A549 (cell line): Measurements from ENCODE around the gene ZNF521. TPM values are rescaled to one million over a fixed set of nuclear protein-coding genes. Genes with fewer than 3 reads are reported as not detected.

Source experiments
- ATAC-seq, 2 experiments: fragments of 200-7000 bp in 1 of 2; fragments of >200 bp in 1 of 2; cut with Nextera tagmentation in 1 of 2; cut with Tn5 transposase in 1 of 2; 3 replicates each; pipeline versions ENCODE4 v1.8.0 to v1.9.1; 2018 to 2020; ENCODE audit warnings: mild to moderate bottlenecking in 1 of 2, moderate library complexity in 1 of 2
- CTCF ChIA-PET: fragments of 300-600 bp; sonication (Branson Sonifier 250); formaldehyde crosslinking; extraction: SDS; loops from one replicate; lab custom pipeline; 2021; ENCODE audit warnings: antibody characterized with exemption, inconsistent platforms; lab: Yijun Ruan, JAX
- POLR2A ChIA-PET: fragments of 350-600 bp; formaldehyde crosslinking; extraction: SDS; loops from one replicate; lab custom pipeline; 2021; ENCODE audit warnings: antibody characterized with exemption, inconsistent platforms; lab: Yijun Ruan, JAX
- DNase-seq, 2 experiments: peaks; one replicate each; pipeline versions ENCODE4 v3.0.0 to v3.0.0-alpha.2; 2011 to 2016; ENCODE audit warnings: low read depth in 1 of 2, low spot score in 1 of 2
- FAIRE-seq: peaks from 2 replicates; lab custom pipeline; 2011; peaks lifted over from hg19 to GRCh38; lab: Jason Lieb, UNC
- H3K27ac ChIP-seq, 2 experiments: fragments of >200 bp; sonication (Bioruptor Twin); formaldehyde crosslinking; 3 replicates each; pipeline ENCODE4 v1.5.1; 2016 to 2017
- H3K4me1 ChIP-seq: fragments of >200 bp; sonication (Bioruptor Twin); formaldehyde crosslinking; 3 replicates; pipeline ENCODE4 v1.6.1; 2016
- H3K4me2 ChIP-seq: fragments of >200 bp; sonication (Bioruptor Twin); formaldehyde crosslinking; 3 replicates; pipeline ENCODE4 v1.6.1; 2016
- H3K4me3 ChIP-seq: fragments of >200 bp; sonication (Bioruptor Twin); formaldehyde crosslinking; 3 replicates; pipeline ENCODE4 v1.5.1; 2016
- H3K9me3 ChIP-seq: fragments of >200 bp; sonication (Bioruptor Twin); formaldehyde crosslinking; 3 replicates; pipeline ENCODE4 v1.6.1; 2016
- CBX2 ChIP-seq: fragments of 200-600 bp; sonication (generic); IDR thresholded peaks from 2 replicates; pipeline ENCODE4 v1.6.1; 2016; ENCODE audit warnings: low read depth, mild to moderate bottlenecking, borderline replicate concordance
- CBX8 ChIP-seq: fragments of 200-600 bp; sonication (generic); IDR thresholded peaks from 2 replicates; pipeline ENCODE4 v1.6.1; 2016
- CHD2 ChIP-seq: fragments of 150-350 bp; IDR thresholded peaks from 2 replicates; pipeline ENCODE4 v1.6.1; 2014; ENCODE audit warnings: low read length; ENCODE audit not compliant: partially characterized antibody
- CHD4 ChIP-seq: fragments of 200-600 bp; sonication (generic); IDR thresholded peaks from 2 replicates; pipeline ENCODE4 v1.6.1; 2016; ENCODE audit warnings: antibody characterized with exemption, mild to moderate bottlenecking, borderline replicate concordance
- ELK1 ChIP-seq: fragments of 150-350 bp; IDR thresholded peaks from 2 replicates; pipeline ENCODE4 v1.6.1; 2014; ENCODE audit warnings: low read depth, mild to moderate bottlenecking, low read length
- FOSL2 ChIP-seq, 2 experiments: fragments of 450-650 bp in 1 of 2; fragments of >200 bp in 1 of 2; sonication (Bioruptor Twin) in 1 of 2; formaldehyde crosslinking; IDR thresholded peaks; 2 replicates each; pipeline versions ENCODE4 v1.5.0 to v1.6.1; 2016 to 2020; ENCODE audit warnings: mild to moderate bottlenecking in 1 of 2, moderate library complexity in 1 of 2
- GATA3 ChIP-seq: IDR thresholded peaks from 2 replicates; pipeline ENCODE4 v1.6.1; 2012; ENCODE audit warnings: borderline replicate concordance
- HDAC2 ChIP-seq: fragments of 200-600 bp; sonication (generic); IDR thresholded peaks from 2 replicates; pipeline ENCODE4 v1.6.1; 2016
- HEYL ChIP-seq: fragments of 250-450 bp; sonication (Bioruptor Pico); IDR thresholded peaks from 2 replicates; pipeline ENCODE4 v1.8.0; 2021; ENCODE audit warnings: mild to moderate bottlenecking, moderate library complexity
- HOXA7 ChIP-seq: fragments of 250-450 bp; sonication (Bioruptor Pico); IDR thresholded peaks from 2 replicates; pipeline ENCODE4 v1.5.0; 2020; ENCODE audit warnings: mild to moderate bottlenecking, moderate library complexity
- HOXB5 ChIP-seq: fragments of 250-450 bp; sonication (Bioruptor Pico); IDR thresholded peaks from 2 replicates; pipeline ENCODE4 v1.5.0; 2020; ENCODE audit warnings: mild to moderate bottlenecking, moderate library complexity
- JUN ChIP-seq, 2 experiments: fragments of >200 bp; sonication (Bioruptor Twin); formaldehyde crosslinking; IDR thresholded peaks; 2 replicates in 1 of 2; 3 replicates in 1 of 2; pipeline ENCODE4 v1.6.1; 2016 to 2017
- KDM1A ChIP-seq: fragments of 200-600 bp; sonication (generic); IDR thresholded peaks from 2 replicates; pipeline ENCODE4 v1.6.1; 2016; ENCODE audit warnings: low read depth, mild to moderate bottlenecking
- KDM5A ChIP-seq: fragments of 200-600 bp; sonication (generic); IDR thresholded peaks from 2 replicates; pipeline ENCODE4 v1.6.1; 2016; ENCODE audit warnings: antibody characterized with exemption, mild to moderate bottlenecking
- NPAS2 ChIP-seq: fragments of 250-450 bp; sonication (Bioruptor Pico); IDR thresholded peaks from 2 replicates; pipeline ENCODE4 v1.8.0; 2022; ENCODE audit warnings: mild to moderate bottlenecking, moderate library complexity, borderline replicate concordance
- POLR2A ChIP-seq: IDR thresholded peaks from 2 replicates; pipeline ENCODE4 v1.6.1; 2012; ENCODE audit warnings: mild to moderate bottlenecking, low read length
- RAD21 ChIP-seq, 2 experiments: fragments of >200 bp in 1 of 2; sonication (Bioruptor Twin) in 1 of 2; formaldehyde crosslinking in 1 of 2; IDR thresholded peaks in 1 of 2; conservative IDR thresholded peaks in 1 of 2; 2 replicates in 1 of 2; 3 replicates in 1 of 2; pipeline ENCODE4 v1.6.1; 2012 to 2018; ENCODE audit warnings: inconsistent platforms in 1 of 2
- RCOR1 ChIP-seq: fragments of 150-350 bp; IDR thresholded peaks from 2 replicates; pipeline ENCODE4 v1.6.1; 2014; ENCODE audit warnings: antibody characterized with exemption, low read length, low read depth
- REST ChIP-seq: fragments of 200-600 bp; sonication (generic); IDR thresholded peaks from 2 replicates; pipeline ENCODE4 v1.6.1; 2016; ENCODE audit warnings: antibody characterized with exemption, mild to moderate bottlenecking, moderate library complexity
- RNF2 ChIP-seq: fragments of 200-600 bp; sonication (generic); IDR thresholded peaks from 2 replicates; pipeline ENCODE4 v1.6.1; 2016; ENCODE audit warnings: low read depth, mild to moderate bottlenecking, antibody characterized with exemption, moderate library complexity, borderline replicate concordance
- SREBF2 ChIP-seq: fragments of 450-650 bp; IDR thresholded peaks from 2 replicates; pipeline ENCODE4 v1.6.1; 2014; ENCODE audit warnings: mild to moderate bottlenecking, moderate library complexity
- TFCP2L1 ChIP-seq: fragments of 250-450 bp; sonication (Bioruptor Pico); IDR thresholded peaks from 2 replicates; pipeline ENCODE4 v1.5.0; 2021; ENCODE audit warnings: mild to moderate bottlenecking
- ZFP36 ChIP-seq: fragments of 450-650 bp; IDR thresholded peaks from 2 replicates; pipeline ENCODE4 v1.6.1; 2014; ENCODE audit warnings: borderline replicate concordance; ENCODE audit not compliant: partially characterized antibody
- ZSCAN20 ChIP-seq: fragments of 250-450 bp; sonication (Bioruptor Pico); IDR thresholded peaks from 2 replicates; pipeline ENCODE4 v1.8.0; 2022; ENCODE audit warnings: mild to moderate bottlenecking, moderate library complexity
- WGBS: methylation state at CpG from one replicate; pipeline ENCODE4 v1.1.6; 2017; ENCODE audit errors: missing lambda C conversion rate; 5-methylcytosine and 5-hydroxymethylcytosine counted together
- polyA plus RNA-seq, 4 experiments: library from polyadenylated mRNA; depleted of rRNA in 3 of 4; stranded (reverse); fragments of >200 nt; fragmentation: RNase III in 1 of 4; extraction: RNeasy Plus Mini Kit Qiagen cat#74134 plus additional on column Dnase treatment in 1 of 4; gene quantifications; 2 replicates in 3 of 4; 3 replicates in 1 of 4; pipeline ENCODE4 v1.2.3, GENCODE V29; 2011 to 2017
- TF ChIP-seq, protein P1 (sequence below): fragments of 250-450 bp; sonication (Bioruptor Pico); IDR thresholded peaks from 2 replicates; pipeline ENCODE4 v1.5.0; 2021; ENCODE audit warnings: mild to moderate bottlenecking, moderate library complexity, borderline replicate concordance
- TF ChIP-seq, protein P2 (sequence below): fragments of 250-450 bp; sonication (Bioruptor Pico); IDR thresholded peaks from 2 replicates; pipeline ENCODE4 v1.5.0; 2020; ENCODE audit warnings: low read depth, mild to moderate bottlenecking, moderate library complexity
- TF ChIP-seq, protein P3 (sequence below): fragments of 450-650 bp; IDR thresholded peaks from 2 replicates; pipeline ENCODE4 v1.6.1; 2014; ENCODE audit warnings: antibody characterized with exemption
- TF ChIP-seq, protein P4 (sequence below): fragments of >200 bp; sonication (Bioruptor Twin); formaldehyde crosslinking; IDR thresholded peaks from 3 replicates; pipeline ENCODE4 v1.5.1; 2016

The ZNF521 gene
- polyA plus RNA-seq, 2 of the 4 experiments (the other 2 are of a cell fraction) = not detected

- CTCF ChIA-PET = no interaction called here
These were observed 107.8 kb downstream of the ZNF521 start for GRCh38 chr18:25244170-25244569.

DNA sequence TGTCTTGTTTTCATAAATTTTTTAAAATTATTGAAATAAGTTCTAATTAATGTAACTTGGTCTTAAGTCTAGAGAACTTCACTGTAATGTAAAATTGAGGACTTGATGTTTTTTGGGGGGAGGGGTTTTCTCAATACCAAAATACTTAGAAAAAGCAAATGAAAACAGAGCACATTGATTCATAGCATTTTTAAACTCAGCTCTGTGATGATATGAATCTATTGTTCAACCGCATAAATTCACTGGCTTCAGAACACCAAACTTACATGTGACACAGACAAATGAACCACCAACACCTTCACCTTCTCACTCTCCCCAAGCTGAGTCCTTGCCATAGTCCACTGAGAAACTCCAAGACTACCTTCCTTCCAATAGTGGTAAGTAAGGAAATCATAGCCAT is 108.2 kb downstream of the ZNF521 start:
- ATAC-seq (no peak), FAIRE-seq (no peak), DNase-seq (no peak)
- H3K4me3 ChIP-seq = no peak overlapping the region
- H3K4me1 ChIP-seq = no peaks in the 10 kb centered on the region
- WGBS = 44% methylated on average over 1 of the region's 1 CpG
- no peaks in the 10 kb centered on the region for H3K9me3 ChIP-seq
- POLR2A ChIA-PET = no interaction called here
- no peak overlapping the region for H3K27ac ChIP-seq
- H3K4me2 ChIP-seq = no peak overlapping the region
- CTCF ChIA-PET = no interaction called here
- TF ChIP-seq NPAS2 (CRISPR knock-in tag) (no peak), CHD4 (no peak), CBX2 (no peak), HDAC2 (no peak), KDM5A (no peak), TFCP2L1 (CRISPR knock-in tag) (no peak), RNF2 (no peak), REST (no peak), SREBF2 (no peak), RCOR1 (no peak), HEYL (CRISPR knock-in tag) (no peak), CBX8 (no peak), ZSCAN20 (CRISPR knock-in tag) (no peak)
- TF ChIP-seq, protein P1, sequence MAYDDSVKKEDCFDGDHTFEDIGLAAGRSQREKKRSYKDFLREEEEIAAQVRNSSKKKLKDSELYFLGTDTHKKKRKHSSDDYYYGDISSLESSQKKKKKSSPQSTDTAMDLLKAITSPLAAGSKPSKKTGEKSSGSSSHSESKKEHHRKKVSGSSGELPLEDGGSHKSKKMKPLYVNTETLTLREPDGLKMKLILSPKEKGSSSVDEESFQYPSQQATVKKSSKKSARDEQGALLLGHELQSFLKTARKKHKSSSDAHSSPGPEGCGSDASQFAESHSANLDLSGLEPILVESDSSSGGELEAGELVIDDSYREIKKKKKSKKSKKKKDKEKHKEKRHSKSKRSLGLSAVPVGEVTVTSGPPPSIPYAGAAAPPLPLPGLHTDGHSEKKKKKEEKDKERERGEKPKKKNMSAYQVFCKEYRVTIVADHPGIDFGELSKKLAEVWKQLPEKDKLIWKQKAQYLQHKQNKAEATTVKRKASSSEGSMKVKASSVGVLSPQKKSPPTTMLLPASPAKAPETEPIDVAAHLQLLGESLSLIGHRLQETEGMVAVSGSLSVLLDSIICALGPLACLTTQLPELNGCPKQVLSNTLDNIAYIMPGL = no peak

More at GRCh38 chr18:25244170-25244569, 107.8 kb downstream of the ZNF521 start:
- Histone ChIP-seq H3K9me3 (no peaks in the 10 kb centered on the region), H3K4me1 (no peaks in the 10 kb centered on the region), H3K27ac (no peak overlapping the region), H3K4me2 (no peak overlapping the region), H3K4me3 (no peak overlapping the region)
- FAIRE-seq = no peak
- TF ChIP-seq SREBF2 = no peak
- no peak for TF ChIP-seq CBX8
- no peak for TF ChIP-seq ZFP36
- TF ChIP-seq JUN (IDR thresholded peaks at IDR 0.05) = no peak
- no peak for TF ChIP-seq KDM5A
- TF ChIP-seq RAD21 (conservative IDR thresholded peaks at IDR 0.05 in 1 of 2, IDR thresholded peaks at IDR 0.05 in 1 of 2) = no peak
- TF ChIP-seq, protein P2, sequence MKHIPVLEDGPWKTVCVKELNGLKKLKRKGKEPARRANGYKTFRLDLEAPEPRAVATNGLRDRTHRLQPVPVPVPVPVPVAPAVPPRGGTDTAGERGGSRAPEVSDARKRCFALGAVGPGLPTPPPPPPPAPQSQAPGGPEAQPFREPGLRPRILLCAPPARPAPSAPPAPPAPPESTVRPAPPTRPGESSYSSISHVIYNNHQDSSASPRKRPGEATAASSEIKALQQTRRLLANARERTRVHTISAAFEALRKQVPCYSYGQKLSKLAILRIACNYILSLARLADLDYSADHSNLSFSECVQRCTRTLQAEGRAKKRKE (CRISPR knock-in tag) = no peak
- TF ChIP-seq, protein P3, sequence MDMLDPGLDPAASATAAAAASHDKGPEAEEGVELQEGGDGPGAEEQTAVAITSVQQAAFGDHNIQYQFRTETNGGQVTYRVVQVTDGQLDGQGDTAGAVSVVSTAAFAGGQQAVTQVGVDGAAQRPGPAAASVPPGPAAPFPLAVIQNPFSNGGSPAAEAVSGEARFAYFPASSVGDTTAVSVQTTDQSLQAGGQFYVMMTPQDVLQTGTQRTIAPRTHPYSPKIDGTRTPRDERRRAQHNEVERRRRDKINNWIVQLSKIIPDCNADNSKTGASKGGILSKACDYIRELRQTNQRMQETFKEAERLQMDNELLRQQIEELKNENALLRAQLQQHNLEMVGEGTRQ = no peak
- no peak for TF ChIP-seq ELK1
- TF ChIP-seq, protein P4, sequence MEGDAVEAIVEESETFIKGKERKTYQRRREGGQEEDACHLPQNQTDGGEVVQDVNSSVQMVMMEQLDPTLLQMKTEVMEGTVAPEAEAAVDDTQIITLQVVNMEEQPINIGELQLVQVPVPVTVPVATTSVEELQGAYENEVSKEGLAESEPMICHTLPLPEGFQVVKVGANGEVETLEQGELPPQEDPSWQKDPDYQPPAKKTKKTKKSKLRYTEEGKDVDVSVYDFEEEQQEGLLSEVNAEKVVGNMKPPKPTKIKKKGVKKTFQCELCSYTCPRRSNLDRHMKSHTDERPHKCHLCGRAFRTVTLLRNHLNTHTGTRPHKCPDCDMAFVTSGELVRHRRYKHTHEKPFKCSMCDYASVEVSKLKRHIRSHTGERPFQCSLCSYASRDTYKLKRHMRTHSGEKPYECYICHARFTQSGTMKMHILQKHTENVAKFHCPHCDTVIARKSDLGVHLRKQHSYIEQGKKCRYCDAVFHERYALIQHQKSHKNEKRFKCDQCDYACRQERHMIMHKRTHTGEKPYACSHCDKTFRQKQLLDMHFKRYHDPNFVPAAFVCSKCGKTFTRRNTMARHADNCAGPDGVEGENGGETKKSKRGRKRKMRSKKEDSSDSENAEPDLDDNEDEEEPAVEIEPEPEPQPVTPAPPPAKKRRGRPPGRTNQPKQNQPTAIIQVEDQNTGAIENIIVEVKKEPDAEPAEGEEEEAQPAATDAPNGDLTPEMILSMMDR = no peak
- no peak for TF ChIP-seq FOSL2 (IDR thresholded peaks at IDR 0.05)
- no peak for TF ChIP-seq FOSL2 (CRISPR knock-in tag; IDR thresholded peaks at IDR 0.05)
- no peak for TF ChIP-seq NPAS2 (CRISPR knock-in tag)
- no peak for TF ChIP-seq HOXA7 (CRISPR knock-in tag)
- TF ChIP-seq KDM1A = no peak
- no peak for TF ChIP-seq HOXB5 (CRISPR knock-in tag)
- no peak for TF ChIP-seq POLR2A
- no peak for TF ChIP-seq GATA3
- no peak for TF ChIP-seq CHD2
- ATAC-seq = no peak
- POLR2A ChIA-PET = no interaction called here
- DNase-seq = no peak
